ENCODE data around the gene MINDY2.

MINDY2 gene

GRCh38 chr15:58752716-58753115 lies 18.4 kb upstream of the MINDY2 start:
- in situ Hi-C loops (cut with MboI; ENCODE audit: low sequenced_read_pairs): loop anchor here (25.0 kb wide), 1 partner anchor 490 kb away; no protein-coding TSS in a partner anchor

- in situ Hi-C loops (cut with MboI; ENCODE audit: low sequenced_read_pairs): loop anchor here (25.0 kb wide), 1 partner anchor 493 kb away; no protein-coding TSS in a partner anchor
Measured at GRCh38 chr15:58755350-58755749, 15.8 kb upstream of the MINDY2 start.

- in situ Hi-C loops (cut with MboI; ENCODE audit: low sequenced_read_pairs): loop anchor here (25.0 kb wide), 1 partner anchor 494 kb away; no protein-coding TSS in a partner anchor
Measured at GRCh38 chr15:58755956-58756355, 15.1 kb upstream of the MINDY2 start.

GRCh38 chr15:58758141-58758540 lies 13.0 kb upstream of the MINDY2 start:
- in situ Hi-C loops (cut with MboI; ENCODE audit: low sequenced_read_pairs): loop anchor here (25.0 kb wide), 1 partner anchor 496 kb away; no protein-coding TSS in a partner anchor

GRCh38 chr15:58760385-58761009 lies 10.6 kb upstream of the MINDY2 start:
- in situ Hi-C loops (cut with MboI; ENCODE audit: low sequenced_read_pairs): loop anchor here (25.0 kb wide), 1 partner anchor 498 kb away; no protein-coding TSS in a partner anchor

- in situ Hi-C loops (cut with MboI; ENCODE audit: low sequenced_read_pairs): loop anchor here (25.0 kb wide), 1 partner anchor 499 kb away; no protein-coding TSS in a partner anchor
Measured at GRCh38 chr15:58761010-58761388, 10.1 kb upstream of the MINDY2 start.

- in situ Hi-C loops (cut with MboI; ENCODE audit: low sequenced_read_pairs): loop anchor here (25.0 kb wide), 1 partner anchor 500 kb away; no protein-coding TSS in a partner anchor
Measured at GRCh38 chr15:58762285-58762684, 8.8 kb upstream of the MINDY2 start.

GRCh38 chr15:58762731-58763130 lies 8.4 kb upstream of the MINDY2 start:
- in situ Hi-C loops (cut with MboI; ENCODE audit: low sequenced_read_pairs): loop anchor here (25.0 kb wide), 1 partner anchor 500 kb away; no protein-coding TSS in a partner anchor

- in situ Hi-C loops (cut with MboI; ENCODE audit: low sequenced_read_pairs): loop anchor here (25.0 kb wide), 1 partner anchor 502 kb away; no protein-coding TSS in a partner anchor
Measured at GRCh38 chr15:58764468-58764867, 6.6 kb upstream of the MINDY2 start.

- in situ Hi-C loops (cut with MboI; ENCODE audit: low sequenced_read_pairs): loop anchor here (25.0 kb wide), 1 partner anchor 504 kb away; no protein-coding TSS in a partner anchor
Measured at GRCh38 chr15:58766290-58766689, 4.8 kb upstream of the MINDY2 start.

- in situ Hi-C loops (cut with MboI; ENCODE audit: low sequenced_read_pairs): loop anchor here (25.0 kb wide), 1 partner anchor 506 kb away; no protein-coding TSS in a partner anchor
Measured at GRCh38 chr15:58768601-58769004, 2.5 kb upstream of the MINDY2 start.

GRCh38 chr15:58770519-58770856 lies 614 bp upstream of the MINDY2 start:
- in situ Hi-C loops (cut with MboI; ENCODE audit: low sequenced_read_pairs): loop anchor here (25.0 kb wide), 1 partner anchor 508 kb away; no protein-coding TSS in a partner anchor

GRCh38 chr15:58771621-58772250 lies 634 bp downstream of the MINDY2 start:
- in situ Hi-C loops (cut with MboI; ENCODE audit: low sequenced_read_pairs): loop anchor here (25.0 kb wide), 1 partner anchor 509 kb away; no protein-coding TSS in a partner anchor

GRCh38 chr15:58773024-58773423 lies 1.9 kb downstream of the MINDY2 start:
- in situ Hi-C loops (cut with MboI; ENCODE audit: low sequenced_read_pairs): loop anchor here (25.0 kb wide), 1 partner anchor 511 kb away; no protein-coding TSS in a partner anchor

GRCh38 chr15:58775402-58775801 lies 4.3 kb downstream of the MINDY2 start:
- in situ Hi-C loops (cut with MboI; ENCODE audit: low sequenced_read_pairs): no loop called here

- in situ Hi-C loops (cut with MboI; ENCODE audit: low sequenced_read_pairs): no loop called here
Measured at GRCh38 chr15:58777107-58777506, 6.0 kb downstream of the MINDY2 start.

- in situ Hi-C loops (cut with MboI; ENCODE audit: low sequenced_read_pairs): no loop called here
Measured at GRCh38 chr15:58779554-58779953, 8.5 kb downstream of the MINDY2 start.

- in situ Hi-C loops (cut with MboI; ENCODE audit: low sequenced_read_pairs): no loop called here
Measured at GRCh38 chr15:58785355-58785754, 14.3 kb downstream of the MINDY2 start.

- in situ Hi-C loops (cut with MboI; ENCODE audit: low sequenced_read_pairs): no loop called here
Measured at GRCh38 chr15:58788056-58788710, 17.1 kb downstream of the MINDY2 start.

GRCh38 chr15:58793862-58794261 lies 22.8 kb downstream of the MINDY2 start:
- in situ Hi-C loops (cut with MboI; ENCODE audit: low sequenced_read_pairs): no loop called here

GRCh38 chr15:58795825-58796224 lies 24.7 kb downstream of the MINDY2 start:
- in situ Hi-C loops (cut with MboI; ENCODE audit: low sequenced_read_pairs): no loop called here
